Skeletal muscle cell (primary cell): Measurements from ENCODE around the gene SERPINA5.
A peak's percentile ranks its signal among the peaks of the same experiment; 100 is the strongest.
"Not testable (repeated sequence)": the region's sequence is repeated elsewhere in the genome, so short reads cannot be mapped to it uniquely, and the experiment has no call there.

Source experiments
- DNase-seq: peaks from one replicate; pipeline ENCODE4 v3.0.0-alpha.2; 2010; ENCODE audit warnings: low read depth
- H3K4me3 ChIP-seq: 2 replicates; pipeline ENCODE4 v1.5.1; 2011; ENCODE audit warnings: low read depth, mild to moderate bottlenecking, control low read depth, low read length, moderate library complexity

Gene SERPINA5

DNA sequence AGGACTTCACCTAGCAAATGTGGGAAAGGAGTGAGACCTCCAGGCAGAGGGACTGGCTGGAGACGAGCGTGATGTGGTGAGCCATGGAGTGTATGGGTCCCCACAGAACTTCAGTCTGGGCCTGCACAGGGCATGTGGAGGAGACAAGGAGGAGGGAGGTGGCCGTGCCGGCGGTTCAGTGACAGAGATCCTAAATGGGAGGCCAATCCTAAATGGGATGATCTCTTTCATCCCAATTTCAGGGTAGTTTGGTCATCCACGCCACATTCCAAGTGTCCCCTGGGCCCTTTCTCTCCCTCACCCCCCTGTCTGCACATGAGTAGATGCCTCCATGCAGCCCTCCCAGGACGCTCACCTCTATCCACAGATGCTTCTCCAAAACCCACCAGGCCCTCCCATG is 13.2 kb downstream of the SERPINA5 start:
- no peak for DNase-seq
- no peak overlapping the region for H3K4me3 ChIP-seq

DNA sequence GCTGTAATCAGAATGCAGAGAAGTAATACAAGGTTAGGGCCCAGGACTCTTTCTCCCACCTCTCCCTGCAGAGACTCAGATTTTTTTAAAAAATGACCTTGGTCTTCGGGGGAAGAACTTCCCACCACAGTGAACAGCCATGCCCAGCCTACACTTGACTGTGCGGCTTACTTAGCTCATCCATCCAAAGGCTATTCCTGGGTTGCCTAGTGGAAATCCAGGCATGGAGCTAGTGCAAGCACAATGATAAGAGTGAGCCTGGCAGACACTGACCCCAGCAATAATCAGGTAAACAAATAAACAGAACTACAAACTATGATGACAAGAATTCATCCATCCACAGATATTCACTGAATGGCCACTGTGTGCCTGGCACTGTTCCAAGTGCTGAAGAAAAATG is 14.7 kb downstream of the SERPINA5 start:
- DNase-seq: no peak
- H3K4me3 ChIP-seq: no peak overlapping the region

DNA sequence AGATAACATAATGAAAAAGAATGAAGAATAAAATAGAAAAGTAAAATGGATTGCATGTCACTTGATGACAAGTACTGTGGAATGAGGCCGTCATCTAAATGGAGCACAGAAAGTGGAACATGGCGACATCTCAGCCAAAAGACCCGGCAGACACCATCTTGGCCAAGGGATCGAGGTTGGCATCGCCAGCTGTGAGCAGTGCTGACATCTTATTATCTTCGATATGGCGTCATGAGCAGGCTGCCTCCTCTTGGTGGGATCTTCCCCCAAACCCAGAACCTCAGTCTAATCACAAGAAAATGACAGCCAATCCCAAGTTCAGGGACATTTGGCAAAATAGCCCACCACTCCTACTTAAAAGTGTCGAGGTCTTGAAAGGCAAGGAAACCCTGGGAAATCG is 15.1 kb downstream of the SERPINA5 start:
- no peak for DNase-seq
- no peak overlapping the region for H3K4me3 ChIP-seq

DNA sequence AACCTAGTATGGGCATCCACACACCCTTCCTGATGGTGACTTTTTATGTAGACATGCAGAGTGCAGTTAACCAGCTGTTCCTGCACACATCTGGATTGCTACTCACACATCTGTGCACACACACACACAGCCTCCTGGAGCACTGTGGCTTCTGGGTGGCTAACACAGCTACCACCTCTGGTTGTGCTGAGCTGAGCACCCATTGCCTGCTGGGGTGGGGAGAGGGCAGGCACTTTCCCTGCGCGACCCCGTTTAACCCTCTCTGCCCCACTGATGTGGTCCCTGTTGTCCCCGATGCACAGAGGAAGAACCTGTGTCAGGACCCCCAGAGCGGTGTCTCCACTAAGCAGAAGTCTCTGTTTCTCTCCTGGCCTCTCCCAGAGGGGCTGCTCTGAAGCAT is 16.6 kb downstream of the SERPINA5 start:
- H3K4me3 ChIP-seq: no peak overlapping the region
- no peak for DNase-seq

DNA sequence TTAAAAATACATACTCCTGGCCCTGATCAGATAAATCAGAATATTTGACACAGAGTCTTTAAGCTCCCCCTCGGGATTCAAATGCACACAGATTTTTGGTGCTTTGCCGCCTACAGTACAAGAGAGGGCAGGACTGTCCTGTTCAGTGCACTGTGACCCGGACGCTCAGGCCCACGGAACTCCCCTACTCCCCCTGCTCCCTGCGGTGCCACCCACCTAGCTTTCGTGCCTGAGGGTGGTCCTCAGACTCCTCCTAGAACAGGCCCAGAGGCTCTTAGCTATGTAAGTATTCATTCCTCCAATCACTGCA is 17.2 kb downstream of the SERPINA5 start:
- no peak overlapping the region for H3K4me3 ChIP-seq
- no peak for DNase-seq

DNA sequence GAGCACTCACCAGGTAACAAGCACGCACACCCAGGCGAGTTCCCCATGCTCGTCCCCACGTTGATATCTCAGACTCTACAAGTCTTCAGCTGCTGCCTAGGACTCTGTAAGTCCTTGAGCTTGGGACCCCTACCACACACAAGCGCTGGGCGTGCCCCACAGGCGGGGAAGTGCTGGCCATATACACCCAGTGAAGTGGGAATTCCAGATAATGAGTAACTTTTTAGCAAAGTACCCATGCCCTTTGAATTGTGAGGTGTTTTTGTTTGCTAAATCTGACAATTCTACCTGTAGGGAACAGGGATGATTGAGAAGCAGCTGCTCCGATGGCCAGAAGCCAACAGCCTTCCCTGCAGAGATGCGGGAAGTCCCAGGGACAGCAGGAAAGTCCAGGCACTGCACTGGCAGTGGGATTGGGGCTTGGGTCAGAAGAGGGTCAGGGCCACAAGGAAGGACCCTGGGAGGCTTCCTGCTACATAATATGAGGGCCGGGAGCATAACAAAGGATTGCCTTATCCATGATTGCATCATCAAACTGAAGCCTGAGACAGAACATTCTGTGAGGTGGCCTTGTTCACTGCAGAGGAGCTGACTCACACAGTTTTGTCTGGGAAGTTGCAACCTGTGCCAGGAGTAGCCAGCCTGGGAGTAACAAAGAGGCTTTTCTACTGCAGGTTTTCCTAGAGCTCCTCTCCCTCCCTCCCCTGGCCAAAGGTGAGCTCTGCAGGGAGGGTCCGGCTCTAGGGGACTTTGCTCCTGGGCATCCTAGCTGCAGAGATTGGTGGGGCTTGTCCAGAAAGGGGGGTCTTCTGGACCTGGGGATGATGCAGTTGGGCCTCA is 17.8 kb downstream of the SERPINA5 start:
- peak; percentile 98 for DNase-seq
- no peak overlapping the region for H3K4me3 ChIP-seq

DNA sequence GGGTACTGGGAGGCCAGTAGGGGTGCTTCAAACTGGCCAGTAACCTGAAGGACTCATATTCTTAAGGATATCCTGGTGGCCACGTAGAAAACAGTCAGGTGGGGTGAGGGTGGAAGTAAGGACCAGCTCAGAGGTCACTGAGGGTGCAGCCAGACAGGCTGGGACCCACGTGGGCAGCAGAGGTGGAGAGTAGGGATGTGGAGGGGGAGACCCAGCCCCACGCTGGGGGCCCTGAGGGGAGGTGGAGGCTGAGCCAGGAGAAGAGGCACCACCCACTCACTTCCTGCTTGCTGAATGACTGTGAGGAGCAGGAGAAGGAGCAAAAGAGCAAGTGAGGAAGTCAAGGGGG is 18.4 kb downstream of the SERPINA5 start:
- DNase-seq: no peak
- no peak overlapping the region for H3K4me3 ChIP-seq

DNA sequence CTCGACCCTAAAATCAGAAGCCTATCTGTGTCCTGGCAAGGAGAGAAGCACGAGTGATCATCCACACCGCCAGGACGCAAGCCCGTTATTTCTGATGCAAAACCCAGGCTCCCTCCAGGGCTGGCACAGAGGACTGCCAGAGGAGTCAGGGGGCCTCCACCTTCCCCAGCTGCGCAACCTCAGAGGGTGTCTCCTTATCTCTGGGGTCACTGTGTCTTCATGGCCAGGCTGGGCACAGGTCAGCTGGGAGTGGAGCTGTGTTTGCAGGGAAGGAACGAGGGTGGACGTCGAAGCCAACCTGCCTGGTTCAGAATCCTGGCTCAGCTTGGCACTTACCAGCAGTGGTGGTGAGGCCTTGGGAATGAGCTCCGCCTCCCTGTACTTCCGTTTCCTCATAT is 18.9 kb downstream of the SERPINA5 start:
- DNase-seq: no peak
- H3K4me3 ChIP-seq: no peak overlapping the region

DNA sequence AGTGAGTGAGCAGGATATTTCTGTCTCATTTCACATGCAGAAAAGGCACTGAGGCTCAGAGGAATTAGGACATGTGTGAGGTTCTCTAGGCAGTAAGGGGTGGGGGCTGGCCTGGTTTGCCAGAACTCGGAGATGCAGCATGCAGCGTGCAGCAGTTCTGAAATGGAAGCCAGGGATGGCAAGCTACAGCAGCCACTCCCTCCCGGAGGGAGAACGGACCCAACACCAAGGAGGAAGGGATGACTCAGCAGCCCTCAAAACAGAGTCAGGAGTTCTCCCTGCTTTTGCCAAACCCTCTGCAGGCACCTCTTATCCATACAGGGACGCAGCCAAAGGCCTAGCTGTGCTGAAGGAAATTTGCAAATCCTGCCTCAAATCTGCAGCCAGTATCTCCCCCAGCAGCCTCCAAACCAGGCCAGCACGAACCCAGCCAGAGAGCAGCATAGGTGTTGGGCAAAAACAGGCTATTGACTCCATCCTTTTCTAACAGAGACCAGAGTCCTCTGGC is 20.7 kb downstream of the SERPINA5 start:
- H3K4me3 ChIP-seq: no peak overlapping the region
- DNase-seq: peak; percentile 91

DNA sequence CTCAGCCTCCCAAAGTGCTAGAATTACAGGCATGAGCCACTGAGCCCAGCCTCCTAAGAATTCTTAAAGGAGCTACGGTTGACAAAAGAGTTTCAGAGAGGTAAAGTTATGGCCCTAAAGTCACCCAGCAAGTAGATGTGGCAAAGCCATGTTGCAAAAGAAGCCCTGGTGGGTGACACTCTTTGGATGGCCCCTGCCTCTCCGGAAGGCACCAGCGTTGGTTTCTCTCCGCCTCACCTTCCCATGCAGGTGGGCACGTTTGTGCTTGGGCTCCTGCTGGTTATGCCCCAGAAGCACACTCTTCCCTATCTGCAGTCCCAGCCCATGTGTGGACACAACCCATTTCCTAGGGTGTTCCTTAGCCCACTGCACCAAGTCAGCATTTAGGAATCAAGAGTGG is 21.5 kb downstream of the SERPINA5 start:
- no peak for DNase-seq
- no peak overlapping the region for H3K4me3 ChIP-seq

DNA sequence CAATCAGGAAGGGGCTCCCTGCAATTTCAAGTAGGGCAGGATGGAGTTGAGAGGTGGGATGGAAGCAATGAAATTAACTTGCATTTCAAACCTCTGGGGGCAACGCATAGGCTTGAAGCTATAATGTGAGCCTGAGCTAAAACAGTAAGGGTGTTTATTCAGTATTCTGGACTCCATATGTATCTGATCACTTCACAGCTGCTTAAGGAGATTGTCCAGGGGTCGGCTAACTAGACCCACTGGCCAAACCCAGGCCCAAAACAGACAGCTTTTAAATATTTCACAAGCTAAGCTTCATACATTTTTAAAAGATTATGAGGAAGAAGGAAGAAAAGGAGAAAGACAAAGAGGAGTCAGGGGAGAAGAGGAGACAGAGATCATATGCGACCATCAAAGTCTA is 24.1 kb downstream of the SERPINA5 start:
- DNase-seq: no peak

DNA sequence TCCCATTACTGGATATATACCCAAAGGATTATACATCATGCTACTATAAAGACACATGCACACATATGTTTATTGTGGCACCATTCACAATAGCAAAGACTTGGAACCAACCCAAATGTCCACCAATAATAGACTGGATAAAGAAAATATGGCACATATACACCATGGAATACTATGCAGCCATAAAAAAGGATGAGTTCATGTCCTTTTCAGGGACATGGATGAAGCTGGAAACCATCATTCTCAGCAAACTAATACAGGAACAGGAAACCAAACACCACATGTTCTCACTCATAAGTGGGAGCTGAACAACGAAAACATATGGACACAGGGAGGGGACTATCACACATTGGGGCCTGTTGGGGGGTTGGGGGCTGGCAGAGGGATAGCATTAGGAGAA is 27.7 kb downstream of the SERPINA5 start:
- not testable (repeated sequence) for H3K4me3 ChIP-seq, DNase-seq

More for the DNA sequence above, 24.1 kb downstream of the SERPINA5 start:
- H3K4me3 ChIP-seq: no peak overlapping the region

DNA sequence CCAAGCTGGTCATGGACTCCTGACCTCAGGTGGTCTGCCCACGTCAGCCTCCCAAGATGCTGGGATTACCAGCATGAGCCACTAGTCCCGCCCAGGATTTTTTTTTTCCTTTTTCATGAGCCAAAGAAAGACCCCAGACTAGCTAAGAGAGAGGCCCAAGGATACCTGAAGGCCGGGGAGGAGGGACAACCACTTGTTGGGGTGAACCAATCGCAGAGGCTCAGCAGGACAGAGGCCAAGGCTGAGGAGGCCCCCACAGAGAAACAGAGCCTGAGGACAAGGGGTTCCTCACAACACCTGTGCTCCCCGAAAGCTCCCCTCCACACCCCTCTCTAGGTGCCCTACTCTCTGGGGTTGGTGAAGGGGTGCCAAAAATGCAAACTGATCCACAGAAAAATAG is 30.0 kb downstream of the SERPINA5 start:
- no peak for DNase-seq
- H3K4me3 ChIP-seq: no peak overlapping the region

DNA sequence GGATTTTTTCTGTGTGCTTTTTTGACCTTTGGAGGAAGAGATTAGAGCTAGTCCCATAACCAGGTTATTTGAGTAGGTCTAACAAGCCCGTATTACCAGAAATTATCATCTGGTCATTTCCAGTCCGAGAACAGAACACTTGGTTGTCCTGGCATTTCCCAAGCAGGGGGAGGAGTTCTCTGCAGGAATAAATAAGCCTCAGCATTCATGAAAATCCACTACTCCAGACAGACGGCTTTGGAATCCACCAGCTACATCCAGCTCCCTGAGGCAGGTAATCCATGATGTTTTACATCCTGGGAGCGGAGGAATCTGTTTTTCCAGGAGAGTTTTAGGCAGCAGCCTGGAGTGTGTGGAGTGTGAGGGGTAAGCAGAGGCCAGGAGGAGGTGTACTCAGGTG is 30.9 kb downstream of the SERPINA5 start, which contains the start of gene SERPINA3:
TSS of gene SERPINA3 (plus strand) at position 218 of the 400 bp plus-strand sequence. CDS start 2,051 bp downstream, outside the sequence.
- no peak for DNase-seq
- no peak within 1 kb of the TSS for H3K4me3 ChIP-seq

DNA sequence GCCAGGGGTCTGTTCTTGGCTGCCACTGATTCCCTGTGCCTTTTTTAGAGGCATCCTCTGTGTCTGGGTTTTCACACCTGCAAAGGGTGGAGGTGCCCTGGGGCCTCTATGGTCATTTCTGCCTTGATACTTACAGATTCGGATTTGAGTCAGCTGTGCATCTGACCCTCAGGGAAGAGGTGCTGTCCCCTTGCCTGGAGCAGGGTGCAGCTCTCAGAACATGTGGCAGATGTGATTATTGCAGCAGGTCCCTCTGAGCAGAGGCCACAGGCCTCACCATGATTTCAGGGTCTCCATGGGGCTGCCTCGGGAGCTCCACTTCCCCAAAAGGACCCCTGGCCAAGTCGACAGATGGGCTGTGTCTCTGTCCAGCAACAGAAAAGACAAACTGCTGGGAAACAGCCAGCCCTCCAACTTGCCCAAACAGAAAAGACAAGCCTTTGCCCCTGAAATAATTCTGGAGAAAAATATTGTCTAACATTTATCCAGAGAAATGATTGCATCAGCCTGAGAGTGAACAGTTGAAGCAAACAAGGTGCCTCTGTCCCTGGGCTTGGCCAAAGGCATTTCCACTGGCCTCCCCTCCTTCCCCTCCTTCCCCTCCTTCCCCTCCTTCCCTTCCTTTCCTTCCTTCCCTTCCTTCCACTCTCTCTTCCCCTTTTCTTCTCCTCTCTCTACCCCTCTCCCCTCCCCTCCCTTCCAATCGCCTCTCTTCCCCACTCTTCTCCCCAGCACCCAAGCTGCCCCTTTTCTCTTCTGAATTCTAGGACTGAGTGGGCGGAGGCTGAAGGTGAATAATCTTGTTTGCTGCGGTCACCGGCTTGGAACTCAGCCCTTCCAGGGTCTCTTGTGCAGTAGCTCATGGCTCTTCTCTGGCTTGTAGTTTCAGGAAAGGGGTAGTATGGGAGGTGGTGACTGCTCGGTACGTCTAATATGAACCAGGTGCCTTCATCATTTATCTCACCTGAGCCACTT is 31.6 kb downstream of the SERPINA5 start:
- DNase-seq: no peak

DNA sequence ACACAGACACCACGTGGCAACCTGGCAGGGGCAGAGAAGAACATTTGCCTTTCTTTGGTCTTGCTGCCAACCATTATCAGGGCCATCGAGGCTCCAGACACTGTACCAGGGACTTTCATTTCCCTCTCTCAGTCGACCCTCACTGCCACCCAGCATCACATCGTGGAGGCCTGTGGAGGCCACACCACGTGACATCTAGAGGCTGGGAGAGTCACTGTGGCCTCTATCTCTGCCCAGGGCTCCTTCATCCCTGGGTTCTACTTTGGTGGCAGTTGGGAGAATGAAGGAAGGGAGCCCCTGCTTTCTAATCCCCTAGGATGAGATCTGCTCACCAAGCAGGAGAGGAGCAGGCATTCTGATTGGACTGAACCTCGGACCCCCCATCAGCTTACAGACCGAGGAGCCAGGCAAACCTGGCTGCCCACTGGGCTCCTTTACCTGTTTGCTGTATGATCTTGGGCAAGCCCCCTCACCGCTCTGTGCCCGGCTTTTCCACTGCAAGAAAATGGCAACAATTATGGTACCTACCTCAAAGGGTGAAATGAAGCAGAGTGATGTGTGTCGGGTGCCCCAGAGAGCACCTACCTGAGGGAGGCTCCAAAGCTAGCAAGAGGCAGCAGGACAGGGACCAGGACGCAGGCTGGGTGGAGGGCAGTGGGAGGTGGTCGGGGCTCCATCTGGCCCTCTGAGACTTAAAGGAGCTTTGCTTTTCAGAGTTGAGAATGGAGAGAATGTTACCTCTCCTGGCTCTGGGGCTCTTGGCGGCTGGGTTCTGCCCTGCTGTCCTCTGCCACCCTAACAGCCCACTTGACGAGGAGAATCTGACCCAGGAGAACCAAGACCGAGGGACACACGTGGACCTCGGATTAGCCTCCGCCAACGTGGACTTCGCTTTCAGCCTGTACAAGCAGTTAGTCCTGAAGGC is 32.8 kb downstream of the SERPINA5 start:
- DNase-seq: no peak
- H3K4me3 ChIP-seq: no peak overlapping the region

More for the DNA sequence above, 31.6 kb downstream of the SERPINA5 start:
- H3K4me3 ChIP-seq: no peak overlapping the region

DNA sequence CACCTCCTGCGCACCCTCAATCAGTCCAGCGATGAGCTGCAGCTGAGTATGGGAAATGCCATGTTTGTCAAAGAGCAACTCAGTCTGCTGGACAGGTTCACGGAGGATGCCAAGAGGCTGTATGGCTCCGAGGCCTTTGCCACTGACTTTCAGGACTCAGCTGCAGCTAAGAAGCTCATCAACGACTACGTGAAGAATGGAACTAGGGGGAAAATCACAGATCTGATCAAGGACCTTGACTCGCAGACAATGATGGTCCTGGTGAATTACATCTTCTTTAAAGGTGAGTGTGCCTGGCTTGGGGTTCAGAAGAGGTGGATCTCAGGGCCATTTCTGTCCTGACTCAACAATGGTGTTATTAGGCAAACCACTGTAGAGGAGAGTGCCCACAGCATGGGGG is 33.6 kb downstream of the SERPINA5 start:
- no peak overlapping the region for H3K4me3 ChIP-seq

DNA sequence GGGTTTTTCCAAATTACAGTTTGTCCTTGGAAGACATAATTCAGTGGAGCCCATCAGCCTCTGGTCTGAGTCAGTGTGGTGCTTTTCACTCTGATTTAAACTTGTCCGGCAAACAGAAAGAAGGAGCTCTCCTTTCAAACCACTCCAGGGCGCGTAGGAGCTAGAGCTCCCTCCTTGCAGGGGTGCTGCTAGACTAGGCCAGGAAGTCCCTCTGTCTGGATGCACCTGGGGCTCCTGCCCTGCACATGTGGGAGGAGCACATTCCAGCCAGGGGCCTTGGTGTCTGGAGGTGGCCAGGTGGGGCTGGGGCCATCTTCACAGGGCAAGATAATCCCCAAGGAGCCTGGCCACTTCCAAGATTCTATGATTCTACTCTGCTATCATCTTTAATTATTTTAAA is 34.0 kb downstream of the SERPINA5 start:
- no peak for DNase-seq
- no peak overlapping the region for H3K4me3 ChIP-seq

More for the DNA sequence above, 33.6 kb downstream of the SERPINA5 start:
- DNase-seq: no peak

DNA sequence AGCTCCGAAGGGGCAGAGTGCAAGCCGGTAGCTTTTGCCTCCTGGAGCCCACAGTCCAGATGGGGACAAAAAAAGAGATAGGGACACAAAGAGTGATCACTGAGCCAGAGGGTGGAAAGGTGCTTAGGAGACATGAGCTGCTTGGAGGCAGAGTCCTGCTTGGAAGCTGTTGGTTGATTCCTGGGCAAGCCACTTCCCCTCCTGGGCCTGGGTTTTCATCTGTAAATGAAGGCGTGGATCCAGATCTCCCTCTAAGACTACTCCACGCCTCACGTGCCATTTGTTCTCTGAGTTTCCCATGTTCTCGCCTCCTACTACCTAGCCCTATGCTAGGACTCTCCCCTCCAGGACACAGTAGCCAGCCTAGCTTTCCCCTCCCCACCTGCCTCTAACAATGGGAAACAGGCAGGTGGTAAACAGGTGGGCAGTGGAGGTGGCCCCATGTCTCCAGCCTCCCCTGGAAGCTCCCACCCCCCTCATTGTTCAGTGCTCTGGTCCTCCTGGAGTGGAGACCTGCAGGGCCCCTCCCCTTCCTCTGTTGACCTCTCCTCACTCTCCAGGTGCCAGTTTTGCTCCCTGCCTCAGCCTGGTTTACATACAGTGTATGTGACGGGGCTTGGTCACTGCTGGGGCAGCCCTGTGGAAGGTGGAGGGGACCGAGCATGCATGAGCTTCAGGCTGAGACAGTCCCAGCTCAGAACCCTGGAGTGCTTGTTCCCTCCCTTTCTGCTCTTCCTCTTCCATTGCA is 34.8 kb downstream of the SERPINA5 start:
- no peak overlapping the region for H3K4me3 ChIP-seq
- no peak for DNase-seq
